Heart right ventricle (tissue), 16 donors: Measurements from ENCODE around the gene CRYBB1. TPM values are rescaled to one million over a fixed set of nuclear protein-coding genes. Genes with fewer than 3 reads are reported as not detected.

ENCODE experiments used
- ATAC-seq, 8 donors: fragments of 200-7000 bp; cut with Tn5 transposase; one replicate each; pipeline ENCODE4 v1.9.1; 2020; ENCODE audit warnings: mild to moderate bottlenecking in 8 of 8, moderate library complexity in 8 of 8, moderate number of reproducible peaks in 1 of 8
- DNase-seq, 2 donors: peaks; one replicate each; pipeline ENCODE4 v3.0.0-alpha.2; 2020
- H3K27ac ChIP-seq, 10 donors: fragments of 200-600 bp; sonication (generic) in 2 of 10; one replicate each; pipeline versions ENCODE4 v1.5.0 to v1.8.0; 2020 to 2022; ENCODE audit warnings: mild to moderate bottlenecking in 3 of 10
- H3K27me3 ChIP-seq, 7 donors: fragments of 200-600 bp; one replicate each; pipeline ENCODE4 v1.8.0; 2021 to 2022; ENCODE audit warnings: mild to moderate bottlenecking in 2 of 7
- H3K36me3 ChIP-seq, 9 donors: fragments of 200-600 bp; sonication (generic) in 1 of 9; one replicate each; pipeline versions ENCODE4 v1.5.0 to v1.8.0; 2020 to 2022; ENCODE audit warnings: mild to moderate bottlenecking in 2 of 9
- H3K4me1 ChIP-seq, 9 donors: fragments of 200-600 bp; sonication (generic) in 1 of 9; one replicate each; pipeline versions ENCODE4 v1.5.0 to v1.8.0; 2020 to 2022; ENCODE audit warnings: mild to moderate bottlenecking in 4 of 9
- H3K4me3 ChIP-seq, 10 donors: fragments of 200-600 bp; sonication (generic) in 2 of 10; one replicate each; pipeline versions ENCODE4 v1.5.0 to v1.8.0; 2020 to 2022; ENCODE audit warnings: mild to moderate bottlenecking in 7 of 10, moderate library complexity in 2 of 10
- H3K9me3 ChIP-seq, 11 donors: fragments of 200-600 bp in 10 of 11; sonication (generic) in 2 of 11; one replicate each; pipeline versions ENCODE4 v1.5.0 to v1.8.0; 2013 to 2022; ENCODE audit warnings: mild to moderate bottlenecking in 2 of 11, control low read depth in 1 of 11, moderate library complexity in 1 of 11
- CTCF ChIP-seq, 9 donors: fragments of 200-600 bp; sonication (generic) in 2 of 9; IDR thresholded peaks; one replicate each; pipeline versions ENCODE4 v1.5.0 to v1.8.0; 2021 to 2022; ENCODE audit warnings: antibody characterized with exemption in 9 of 9, mild to moderate bottlenecking in 5 of 9, moderate library complexity in 1 of 9
- WGBS, 2 donors: extraction: QIAGEN DNeasy Blood & Tissue Kit; methylation state at CpG; one replicate each; pipeline ENCODE4 v1.1.7; 2013; ENCODE audit warnings: inconsistent platforms in 1 of 2; 5-methylcytosine and 5-hydroxymethylcytosine counted together
- intact Hi-C, 10 donors: fragments of 100-400 bp; cut with DNase I; formaldehyde crosslinking; loops; one replicate each; pipeline versions ENCODE4 v1.11.1 to v1.14.2; 2022
- polyA plus RNA-seq, 2 donors: library from polyadenylated mRNA; stranded (reverse); fragments of 200-250 nt; gene quantifications; one replicate each; pipeline ENCODE4 v1.2.3, GENCODE V29; 2013
- total RNA-seq, 10 donors: library from RNA; stranded (reverse); fragmentation: NEBNext Ultra II Directional in 3 of 10; extraction: Animal tissue kit (Norgen Biotek cat#: 25700) in 3 of 10; gene quantifications; one replicate each; pipeline versions ENCODE4 v1.2.1 to v1.2.4, GENCODE V29; 2021 to 2023
- donor health status: Arrhythmogenic right ventricular cardiomyopathy.
- donor health status: ischemic (EF 13 %, LVEDD 7.1; RV severe dilation, severe dysfunction).
- donor health status: healthy with polysubstance abuse.
- donor health status: DM: no; HTN: yes; CAD: no.
- donor health status: DM: no; HTN: no; CAD: no.
- donor health status: ischemic (EF 25% LVEDD 6.9; RV normal size, moderate dysfunction).
- donor health status: ischemic (EF 25% LVEDD 5.7; RV mildly dilated, moderate dysfunction).
- donor health status: healthy.
- donor health status: DM: yes; HTN: yes; CAD: no.
- donor health status: Ischemic cardiomyopathy.
- donor health status: ischemic (EF 35%, LVEDD 5.7; RV mildly dilated, moderate dysfunction).
- donor health status: nonischemic (EF 11% LVEDD 7.7; RV severe dilation, severe dysfunction).
- donor health status: DM: yes; HTN: yes; CAD: no.
- donor health status: PGD.
- donor health status: ischemic (EF 29% LVEDD 5.4; RV normal size, mild dysfunction).
- donor health status: nonischemic (EF 23%, LVEDD 6.1; RV moderate dilation, normal function).

Gene CRYBB1
- total and polyA plus RNA-seq, 12 donors: 0.24 to 2.5 (median 0.56) TPM; not detected in 3

- 36 to 47% methylated on average over 8 of the region's 8 CpGs for WGBS, 2 donors
- intact Hi-C loops: no loop called here
- ATAC-seq (peak in 6 of 8 donors; percentile 36 to 63 (median 57)), DNase-seq (peak; percentile 29 to 54)
- Histone ChIP-seq H3K36me3 (no peaks in the 10 kb centered on the region), H3K27me3 (peaks cover 0 to 26% (median 7%) of the 10 kb centered on the region in 7 donors), H3K4me1 (peaks cover 0 to 39% (median 18%) of the 10 kb centered on the region in 9 donors), H3K9me3 (no peaks in the 10 kb centered on the region), H3K27ac (peak overlapping the region in 9 of 10 donors; percentile 29 to 82 (median 68)), H3K4me3 (no peak overlapping the region)
- peak in 5 of 9 donors; percentile 17 to 27 (median 19) for TF ChIP-seq CTCF (IDR thresholded peaks at IDR 0.05)
Measured at GRCh38 chr22:26642465-26643417, 24.9 kb upstream of the CRYBB1 start.

DNA sequence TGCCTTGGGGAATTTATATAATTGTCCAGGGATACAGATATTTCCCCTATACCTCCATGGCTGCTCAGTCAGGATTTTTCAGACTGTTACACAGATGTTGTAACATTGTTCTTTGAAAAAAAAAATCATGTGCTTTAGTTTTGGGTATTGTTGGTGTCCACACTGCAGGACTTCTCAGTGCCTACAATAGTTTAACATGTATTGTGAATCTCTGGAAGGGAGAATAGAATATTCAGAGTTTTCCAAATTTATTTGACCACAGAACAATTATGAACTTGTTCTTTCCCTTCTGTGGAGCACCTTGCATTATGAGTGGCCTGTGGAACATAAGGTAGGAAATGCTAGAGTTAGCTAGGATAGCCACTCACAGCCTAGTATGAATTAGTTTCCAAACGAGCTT lies 18.5 kb upstream of the CRYBB1 start:
- DNase-seq (no peak), ATAC-seq (no peak)
- no peak overlapping the region for H3K4me3 ChIP-seq
- no peak overlapping the region for H3K27ac ChIP-seq
- no peaks in the 10 kb centered on the region for H3K9me3 ChIP-seq
- peaks cover 0 to 17% (median 5%) of the 10 kb centered on the region in 9 donors for H3K4me1 ChIP-seq
- no peak for TF ChIP-seq CTCF (IDR thresholded peaks at IDR 0.05)
- 44 to 51% methylated on average over 1 of the region's 1 CpG for WGBS, 2 donors
- H3K27me3 ChIP-seq: peaks cover 0 to 18% (median 0%) of the 10 kb centered on the region in 7 donors
- intact Hi-C loops: no loop called here
- no peaks in the 10 kb centered on the region for H3K36me3 ChIP-seq

DNA sequence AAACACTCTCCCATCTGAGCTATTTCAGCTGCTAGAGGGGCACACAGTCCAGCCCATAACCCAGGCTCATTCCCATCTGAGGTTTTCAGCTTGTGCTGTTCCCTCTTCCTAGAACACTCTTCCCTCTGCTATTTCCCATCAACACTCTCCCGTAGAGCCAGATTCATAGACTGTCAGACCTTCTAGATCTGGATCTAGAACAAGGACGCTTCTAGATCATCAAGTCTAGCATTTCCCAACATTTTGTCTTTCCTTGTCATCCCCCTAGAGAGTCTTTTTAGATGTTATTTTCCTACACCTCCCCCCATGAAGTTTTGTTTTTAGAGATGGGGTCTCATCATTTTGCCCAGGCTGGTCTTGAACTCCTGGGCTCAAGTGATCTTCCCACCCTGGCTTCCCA lies 17.3 kb upstream of the CRYBB1 start:
- WGBS, 2 donors: 84 to 90% methylated on average over 2 of the region's 2 CpGs
- Histone ChIP-seq H3K27me3 (peaks cover 0 to 6% (median 0%) of the 10 kb centered on the region in 7 donors), H3K27ac (no peak overlapping the region), H3K9me3 (peaks cover 0 to 9% (median 0%) of the 10 kb centered on the region in 11 donors), H3K4me1 (peaks cover 0 to 17% (median 5%) of the 10 kb centered on the region in 9 donors), H3K36me3 (no peaks in the 10 kb centered on the region), H3K4me3 (no peak overlapping the region)
- no peak for DNase-seq
- no peak for ATAC-seq
- TF ChIP-seq CTCF (IDR thresholded peaks at IDR 0.05): no peak
- intact Hi-C loops: no loop called here

DNA sequence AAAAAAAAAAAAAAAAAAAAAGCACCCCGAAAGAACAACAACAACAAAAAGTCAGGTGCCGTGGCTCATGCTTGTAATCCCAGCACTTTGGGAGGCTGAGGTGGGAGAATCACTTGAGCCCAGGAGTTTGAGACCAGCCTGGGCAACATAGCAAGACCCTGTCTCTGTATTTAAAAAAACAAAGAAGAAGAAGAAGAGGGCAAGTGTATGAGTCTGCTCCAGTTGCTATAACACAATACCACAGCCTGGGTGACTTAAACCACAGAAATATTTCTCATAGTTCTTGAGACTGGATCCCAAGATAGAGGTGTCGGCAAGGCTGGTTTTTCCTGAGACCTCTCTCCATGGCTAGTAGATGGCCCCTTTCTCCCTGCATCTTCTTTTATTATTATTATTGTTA lies 16.4 kb upstream of the CRYBB1 start:
- H3K9me3 ChIP-seq: peaks cover 0 to 9% (median 0%) of the 10 kb centered on the region in 11 donors
- TF ChIP-seq CTCF (IDR thresholded peaks at IDR 0.05): no peak
- H3K4me3 ChIP-seq: no peak overlapping the region
- ATAC-seq (no peak), DNase-seq (no peak)
- peak overlapping the region in 2 of 10 donors; percentile 75 to 77 for H3K27ac ChIP-seq
- intact Hi-C loops: no loop called here
- peaks cover 0 to 17% (median 5%) of the 10 kb centered on the region in 9 donors for H3K4me1 ChIP-seq
- H3K27me3 ChIP-seq: no peaks in the 10 kb centered on the region
- 94 to 97% methylated on average over 3 of the region's 3 CpGs for WGBS, 2 donors
- no peaks in the 10 kb centered on the region for H3K36me3 ChIP-seq
